HG03103 (cell line): ENCODE measurements around the gene FSHR.

Experiments used
- ATAC-seq: cut with Tn5 transposase; IDR thresholded peaks from one replicate; pipeline ENCODE4 v1.9.1; 2021; ENCODE audit warnings: low read depth; ENCODE audit not compliant: unreplicated experiment

Gene FSHR

DNA sequence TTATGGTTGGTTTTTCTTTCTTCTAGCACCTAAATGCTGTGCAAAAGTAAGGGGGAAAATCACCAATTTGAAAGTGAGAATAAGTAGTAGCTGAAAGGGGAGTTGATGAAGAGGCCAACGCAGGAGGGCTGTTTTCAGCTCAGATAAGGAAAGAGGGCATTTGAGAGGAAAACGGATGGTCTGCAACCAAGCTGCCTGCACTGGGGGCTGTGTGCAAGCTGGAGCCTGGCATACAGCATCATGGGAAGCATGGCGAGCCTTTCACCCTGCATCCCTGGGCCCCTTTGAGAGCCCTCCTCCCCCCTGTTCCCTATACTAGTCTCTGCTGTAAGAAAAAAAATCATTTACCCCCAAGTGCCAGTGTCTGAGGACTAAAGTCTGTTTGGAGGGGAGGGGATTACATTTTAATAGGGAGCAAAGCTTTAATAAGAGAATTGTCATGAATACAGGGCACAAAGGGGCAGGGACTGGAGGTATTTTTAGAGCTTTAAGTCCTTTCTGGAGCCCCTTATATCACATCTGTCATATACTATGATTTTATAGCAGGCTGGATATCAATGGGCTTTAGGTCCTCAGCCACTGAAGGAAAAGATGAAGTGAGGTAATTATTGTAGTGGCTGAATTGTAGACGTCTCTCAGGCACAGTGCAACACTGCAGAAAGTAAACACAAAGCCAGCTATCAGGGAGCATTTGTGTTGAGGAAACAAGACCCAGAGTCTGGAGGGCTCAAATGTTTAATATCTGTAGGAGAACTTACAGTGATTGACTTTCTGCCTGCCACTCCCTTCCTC, 120.7 kb downstream of the FSHR start:
- ATAC-seq = no peak

DNA sequence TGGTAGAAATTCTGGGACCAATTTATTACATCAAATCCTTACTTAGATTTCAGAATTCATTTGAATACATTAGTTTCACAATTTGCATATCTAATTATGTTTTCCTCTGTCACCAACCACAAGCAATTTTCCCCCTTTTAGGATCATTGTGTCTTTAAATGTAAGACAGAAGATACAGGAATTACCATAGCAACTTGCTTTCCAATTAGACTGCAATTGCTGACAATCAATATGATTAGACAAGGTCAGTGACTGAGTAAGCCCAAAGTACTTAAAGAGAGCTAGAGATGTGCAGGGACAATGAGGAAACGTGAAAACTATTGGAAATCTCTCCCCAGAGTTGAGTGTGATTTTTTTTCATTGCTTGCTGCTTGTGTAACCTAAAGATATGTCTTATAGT, 121.4 kb downstream of the FSHR start:
- ATAC-seq = no peak

DNA sequence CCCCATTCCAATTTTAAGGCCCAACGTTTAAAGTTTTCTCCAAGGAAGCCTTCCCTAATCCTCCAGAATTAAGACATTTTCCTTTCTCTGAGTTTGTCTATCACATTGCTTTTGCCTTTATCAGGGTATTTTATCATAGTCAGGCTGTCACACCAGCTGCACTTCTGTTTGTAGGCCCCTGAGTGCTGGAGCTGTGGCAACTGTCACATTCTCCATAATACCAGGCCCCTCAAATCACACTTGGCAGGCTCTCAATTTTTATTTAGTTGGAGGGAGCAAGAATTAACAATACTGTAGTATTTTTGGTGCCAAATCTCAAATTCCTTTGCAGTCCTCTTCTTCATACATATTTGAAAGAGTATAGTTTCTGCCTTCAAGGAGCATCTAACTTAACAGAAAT, 122.2 kb downstream of the FSHR start:
- ATAC-seq = no peak

DNA sequence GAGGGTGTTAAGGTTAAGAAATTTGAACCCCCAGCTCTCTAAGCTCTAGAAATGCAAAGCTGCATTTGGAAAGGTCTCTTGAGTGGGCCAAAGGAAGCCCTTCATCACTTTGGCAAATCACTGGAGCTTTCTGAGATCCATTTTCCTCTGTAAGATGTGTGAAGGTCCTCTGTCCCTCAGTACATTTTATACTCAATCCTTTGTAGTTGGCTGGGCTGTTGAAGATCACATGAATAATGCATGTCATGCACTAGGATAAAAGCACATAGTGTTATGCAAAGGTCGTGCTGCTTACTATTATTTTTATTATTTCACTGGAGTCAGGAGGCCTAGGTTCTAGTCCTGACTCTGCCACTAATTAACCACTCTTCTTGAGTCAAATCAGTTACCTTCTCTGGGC, 124.9 kb downstream of the FSHR start:
- no peak for ATAC-seq

DNA sequence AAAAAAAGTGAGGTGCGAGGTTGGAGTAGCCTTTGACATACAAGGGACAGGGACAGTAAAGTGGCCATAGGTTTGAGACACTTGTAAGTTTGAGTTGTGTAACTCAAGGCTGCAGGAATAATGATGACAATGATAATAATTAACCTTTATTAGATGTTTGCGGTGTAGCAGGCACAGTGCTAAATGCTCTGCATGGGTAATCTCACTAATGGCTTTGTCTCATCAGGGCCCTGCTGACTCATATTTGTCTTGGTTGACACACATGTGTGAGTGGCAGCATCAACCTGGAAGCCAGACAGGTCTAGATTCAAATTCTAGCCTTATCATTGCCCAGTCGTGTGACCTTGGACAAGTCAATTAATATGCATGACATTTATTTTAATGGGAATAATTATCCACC, 126.2 kb downstream of the FSHR start:
- ATAC-seq = peak; percentile 91

DNA sequence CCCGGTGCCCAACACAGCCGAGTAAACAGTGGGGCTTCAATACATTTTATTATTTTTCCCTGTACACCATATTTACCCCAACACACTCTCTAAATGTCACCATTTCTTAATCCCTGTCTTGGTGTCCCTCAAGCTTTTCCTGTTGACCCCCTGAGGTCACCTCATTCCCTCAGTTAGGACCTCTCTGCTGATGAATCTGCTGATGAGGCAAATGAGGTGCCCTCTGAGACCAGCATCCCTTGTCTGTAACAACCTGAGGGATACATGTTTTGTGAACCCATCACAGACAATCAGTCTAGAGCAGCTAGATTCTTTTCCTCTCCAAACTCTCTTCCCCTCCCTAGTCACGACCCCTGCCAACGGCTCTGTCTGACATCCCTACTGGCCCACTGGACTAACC, 127.6 kb downstream of the FSHR start:
- ATAC-seq = no peak

DNA sequence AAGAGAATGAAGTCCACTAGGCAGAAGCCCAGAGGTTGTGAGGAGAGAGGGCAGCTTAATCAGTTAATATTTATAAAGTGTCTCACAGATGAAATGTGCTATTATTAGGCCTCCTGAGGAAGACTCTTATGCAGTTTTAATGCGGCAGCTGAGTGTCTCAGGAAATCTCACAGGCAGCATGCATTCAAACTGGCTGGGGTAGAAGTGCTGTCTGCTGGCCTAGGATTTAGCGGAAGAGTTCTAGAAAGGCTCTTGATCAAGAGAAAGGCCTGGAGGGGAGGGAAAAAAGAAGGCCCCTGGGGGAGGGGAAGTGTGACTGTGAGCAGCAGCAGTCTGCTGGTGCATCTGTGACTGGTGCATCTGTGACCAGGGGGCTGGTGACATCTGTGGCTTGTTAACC, 133.0 kb downstream of the FSHR start:
- ATAC-seq = no peak

DNA sequence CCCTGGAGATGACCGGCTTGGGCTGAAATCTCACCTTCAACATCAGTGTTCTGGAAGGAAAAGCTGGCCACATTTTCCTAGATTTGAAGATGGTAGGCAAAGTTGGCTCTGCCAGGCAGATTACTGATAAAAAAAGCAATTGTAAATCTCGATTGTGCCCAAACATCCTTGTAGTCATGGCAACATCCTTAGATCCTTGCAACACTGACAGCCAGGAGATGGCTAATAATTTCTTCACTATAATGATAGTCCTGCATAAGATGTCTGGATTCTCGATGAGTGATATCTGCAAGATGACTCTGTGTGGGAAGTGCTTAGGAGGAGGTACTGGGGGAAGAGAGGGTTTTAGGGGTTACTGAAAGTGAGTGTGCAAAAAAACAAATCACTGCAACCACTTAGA, 149.1 kb downstream of the FSHR start:
- no peak for ATAC-seq

DNA sequence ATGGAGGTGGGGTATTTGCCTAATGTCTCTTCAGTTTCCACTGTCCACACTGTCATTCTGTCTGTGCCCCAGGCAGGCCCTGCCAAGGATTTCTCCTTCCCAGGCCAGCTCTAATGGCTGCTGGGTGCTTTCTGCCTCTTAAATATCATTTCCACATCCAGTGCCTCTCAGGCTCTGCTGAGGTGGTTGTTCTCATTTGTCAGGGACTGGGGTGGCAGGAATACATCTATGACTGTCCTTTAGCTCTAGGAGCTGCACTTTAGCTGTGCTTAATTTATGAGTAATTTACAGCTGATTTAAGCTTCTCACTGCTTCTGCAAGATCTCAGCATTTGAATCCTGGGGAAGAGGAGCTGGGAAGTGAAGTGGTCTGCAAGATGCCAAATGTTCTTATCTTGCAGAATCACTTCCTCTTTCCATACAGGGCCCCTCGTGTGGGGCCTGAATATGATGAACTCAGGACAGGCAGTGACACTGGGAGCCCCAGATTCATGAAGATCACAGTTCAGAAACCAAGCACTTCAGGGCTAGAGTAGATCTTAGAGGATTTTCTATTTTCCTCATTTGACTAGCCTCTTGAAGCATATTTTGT, 150.2 kb downstream of the FSHR start:
- ATAC-seq = peak; percentile 76

DNA sequence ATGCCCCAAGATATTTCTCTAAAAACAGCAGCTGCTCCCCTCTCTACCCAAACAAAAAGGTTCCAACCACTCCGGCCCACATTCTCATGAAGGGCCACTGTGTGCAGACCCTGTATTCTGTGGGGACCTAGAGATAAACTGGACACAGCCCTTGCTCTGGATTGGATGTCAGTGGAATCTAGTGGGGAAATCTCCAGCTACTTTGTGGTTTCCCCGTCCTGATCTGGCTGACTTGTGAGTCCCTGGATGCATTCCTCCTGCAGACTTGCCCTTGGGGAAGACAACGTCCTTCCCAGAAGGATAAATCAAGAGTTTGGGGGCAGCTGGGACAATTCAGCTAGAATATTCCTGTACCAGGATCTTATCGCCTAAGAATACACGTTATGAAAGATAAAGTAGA, 151.1 kb downstream of the FSHR start:
- no peak for ATAC-seq

DNA sequence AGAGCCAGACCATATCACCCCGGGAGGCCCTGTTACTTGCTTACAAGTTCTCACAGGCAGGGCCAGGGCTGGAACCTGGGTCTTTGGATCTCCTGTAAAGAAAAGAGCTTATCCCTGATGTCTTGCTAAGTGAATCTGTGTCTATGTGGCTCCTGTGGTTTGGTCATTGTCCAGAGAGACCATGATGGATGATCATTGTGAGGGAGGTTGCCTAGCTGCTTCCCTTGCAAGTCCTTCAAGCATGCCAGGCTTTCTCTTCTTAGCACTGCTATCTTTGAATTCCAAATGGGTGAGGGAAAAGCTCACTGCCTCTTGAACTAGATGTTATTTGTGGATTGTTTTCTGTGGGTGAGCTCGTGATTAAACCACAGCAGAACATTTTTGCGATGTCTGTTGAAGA, 151.6 kb downstream of the FSHR start:
- ATAC-seq = no peak

DNA sequence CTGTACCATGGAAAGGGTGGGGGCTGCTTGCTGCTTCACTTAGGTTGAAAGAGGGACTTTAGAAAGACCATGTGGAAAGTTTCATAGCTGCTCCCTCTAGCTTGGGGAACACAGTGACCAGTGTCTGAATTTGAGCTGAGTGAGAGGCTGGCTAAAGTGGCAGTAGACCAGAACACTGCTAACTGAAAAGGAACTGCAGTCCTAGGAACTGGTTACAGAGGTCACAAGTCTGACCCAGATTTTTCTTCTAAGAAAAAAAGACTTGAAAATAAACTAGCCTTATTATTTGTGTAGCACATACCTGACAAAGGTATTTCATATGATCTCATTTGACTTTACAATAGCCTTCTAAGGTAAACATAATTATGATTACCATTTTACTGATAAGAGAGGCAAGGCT, 153.6 kb downstream of the FSHR start:
- no peak for ATAC-seq

DNA sequence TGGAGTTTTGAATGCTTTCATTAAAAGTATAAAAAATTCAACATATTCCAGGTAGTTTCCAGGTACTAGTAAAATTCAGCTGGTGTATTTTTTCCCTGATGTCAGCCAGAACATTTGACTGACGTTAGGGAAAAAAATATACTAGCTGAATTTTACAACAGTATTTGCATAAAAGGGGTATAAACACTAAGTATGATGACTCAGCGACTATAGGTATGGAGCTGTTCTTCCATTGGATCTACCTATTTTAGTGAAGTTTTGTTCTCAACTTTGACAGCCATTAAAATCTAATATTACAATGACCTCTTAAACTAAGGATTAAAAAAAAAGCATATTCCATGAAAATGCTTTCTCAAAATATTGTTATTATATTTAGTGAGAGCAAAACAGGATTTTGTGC, 155.9 kb downstream of the FSHR start:
- ATAC-seq = no peak

DNA sequence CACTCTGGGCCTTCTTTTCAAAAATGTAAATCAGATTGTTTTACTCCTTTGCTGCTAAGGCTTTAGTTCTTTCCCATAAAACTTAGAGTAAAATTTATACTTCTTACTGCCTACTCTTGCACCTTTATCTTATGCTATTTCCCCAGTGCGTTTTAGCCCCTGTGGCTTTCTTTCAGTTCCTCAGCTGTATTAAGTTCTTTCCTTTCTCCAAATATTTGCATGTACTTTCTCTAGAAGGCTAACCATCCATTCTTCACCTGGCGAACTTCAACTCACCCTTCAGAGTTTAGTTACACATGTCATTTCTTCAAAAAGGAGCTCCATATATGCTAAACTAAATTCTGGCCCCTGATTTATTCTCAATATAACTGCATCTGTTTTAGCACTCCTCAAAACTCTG, 160.7 kb downstream of the FSHR start:
- ATAC-seq = peak; percentile 39

DNA sequence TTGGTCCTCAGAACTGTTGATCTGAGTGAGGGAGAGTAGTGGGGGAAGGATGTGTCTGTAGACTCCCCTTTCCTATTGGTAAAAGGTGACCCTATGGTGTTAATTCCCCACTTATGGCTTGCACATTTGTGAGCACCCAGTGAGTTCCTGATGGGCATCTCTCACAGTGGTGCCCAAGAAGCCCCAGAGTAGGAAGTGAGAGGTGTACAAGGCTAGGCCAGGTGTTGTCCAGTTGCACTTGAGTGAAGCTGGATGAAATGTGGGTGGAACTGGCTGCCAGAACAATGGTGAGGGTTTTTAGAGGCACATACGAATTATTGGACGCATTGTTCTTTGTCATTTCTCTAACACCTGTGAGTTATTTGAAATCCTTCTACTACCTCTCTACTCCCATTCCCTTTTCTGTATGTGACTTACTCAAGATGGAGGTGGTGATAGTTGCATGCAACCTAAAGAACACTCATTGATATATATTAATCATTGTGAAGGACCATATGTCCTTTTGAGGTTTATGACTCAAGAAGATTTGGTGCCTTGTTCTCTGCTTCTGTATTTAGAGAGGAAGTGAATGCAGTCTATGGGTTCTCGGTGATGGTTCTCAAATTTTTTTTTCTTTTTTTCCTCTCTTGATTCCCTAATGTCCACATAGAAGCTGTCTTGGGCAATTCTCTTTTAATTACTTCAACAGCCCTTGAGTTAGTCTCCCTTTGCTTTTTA, 162.7 kb downstream of the FSHR start:
- ATAC-seq = peak; percentile 62

DNA sequence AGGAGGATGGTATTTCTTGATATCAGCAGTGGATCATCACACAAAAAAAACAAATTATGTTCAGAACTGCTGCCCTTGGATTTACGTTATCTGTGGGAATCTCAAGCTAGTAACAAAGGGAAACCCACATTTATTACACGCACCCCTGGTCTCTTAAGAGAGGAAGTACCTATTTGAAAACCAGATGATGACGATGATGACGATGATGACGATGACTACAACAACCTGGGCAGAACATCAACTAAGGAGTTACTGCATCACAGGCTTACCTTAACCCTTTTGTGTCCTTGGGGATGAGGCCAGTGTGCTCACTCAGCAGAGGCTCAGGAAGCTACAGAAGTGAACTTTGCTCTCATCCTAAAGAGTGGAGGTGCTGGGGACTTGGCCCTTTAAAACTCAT, 169.4 kb downstream of the FSHR start:
- ATAC-seq = no peak

DNA sequence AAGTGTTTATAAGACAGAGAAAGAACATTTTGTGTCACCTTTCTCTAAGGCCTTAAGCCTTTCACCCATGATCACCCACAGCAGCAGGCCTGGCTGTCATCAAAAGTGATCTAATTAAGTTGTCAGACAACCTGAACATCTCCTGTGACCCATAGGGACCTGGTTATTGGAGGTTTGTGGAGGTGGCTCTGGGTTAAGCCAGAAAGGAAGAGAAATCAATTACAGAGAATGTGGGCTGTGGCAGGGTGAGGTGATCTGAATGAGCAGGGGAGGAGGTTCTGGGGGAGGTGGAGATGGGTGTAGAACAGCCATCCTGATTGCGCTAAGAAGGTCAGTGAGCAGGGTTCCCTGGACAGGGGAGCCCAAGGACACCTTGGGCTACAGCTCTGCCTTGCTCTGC, 170.8 kb downstream of the FSHR start:
- no peak for ATAC-seq

DNA sequence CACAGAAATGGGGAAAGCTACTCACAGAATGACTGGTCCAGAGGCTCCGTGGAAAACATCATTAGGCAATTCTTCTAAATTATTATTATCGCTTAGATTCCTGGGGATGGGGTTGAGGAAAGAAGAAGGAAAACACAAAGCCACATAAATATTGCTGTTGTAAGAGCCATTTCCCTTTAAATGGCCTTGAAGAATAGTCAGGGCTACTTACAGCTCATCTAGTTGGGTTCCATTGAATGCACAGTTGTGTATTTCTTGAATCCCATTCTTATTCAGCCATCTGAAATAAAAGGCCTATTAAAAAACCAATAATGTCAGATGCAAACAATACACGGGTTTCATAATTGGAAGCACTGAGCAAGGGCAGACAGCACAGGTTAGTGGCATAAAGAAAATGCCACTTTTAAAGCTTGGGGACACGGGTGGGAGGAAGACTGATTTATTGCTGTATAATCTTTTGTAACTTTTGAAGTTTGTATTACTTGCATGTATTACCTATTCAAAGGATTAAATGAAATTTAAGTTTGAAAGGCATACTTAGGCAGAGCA, 171.4 kb downstream of the FSHR start:
- no peak for ATAC-seq

DNA sequence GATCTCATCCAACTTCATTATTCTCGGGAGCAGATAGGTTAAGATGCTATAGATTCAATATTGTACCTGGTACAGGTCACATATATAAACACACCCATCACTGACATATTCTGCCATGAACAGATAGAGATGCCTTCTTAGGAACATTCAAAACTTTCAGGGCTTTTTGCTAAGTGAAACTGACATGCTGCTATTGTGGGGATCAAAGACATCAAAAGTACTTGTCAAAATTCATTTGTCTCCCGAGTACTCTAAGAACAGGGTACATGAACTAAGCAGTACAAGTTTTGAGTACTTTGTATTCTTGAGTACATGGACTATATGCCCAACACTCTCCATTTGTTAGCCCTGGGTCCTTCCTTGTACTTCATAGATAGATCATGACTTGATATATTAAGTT, 173.5 kb downstream of the FSHR start:
- no peak for ATAC-seq

DNA sequence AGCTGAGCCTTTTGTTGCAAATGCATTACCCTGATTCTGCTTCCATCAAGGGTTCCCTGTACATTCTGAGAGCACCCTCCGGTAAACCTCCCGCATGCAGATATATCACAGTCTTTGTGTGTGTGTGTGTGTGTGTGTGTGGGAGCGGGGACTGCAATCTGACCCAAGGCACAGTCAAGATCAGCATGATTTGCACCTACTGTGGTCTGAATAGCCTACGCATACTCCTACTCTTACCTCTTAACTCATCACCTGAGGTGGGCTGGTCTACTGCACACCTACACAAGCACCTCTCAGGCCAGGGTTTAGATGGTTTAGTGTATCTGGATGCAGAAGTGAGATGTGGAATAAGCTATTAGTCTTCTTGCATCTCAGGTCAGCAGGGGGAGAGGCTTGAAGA, 174.6 kb downstream of the FSHR start:
- ATAC-seq = no peak

DNA sequence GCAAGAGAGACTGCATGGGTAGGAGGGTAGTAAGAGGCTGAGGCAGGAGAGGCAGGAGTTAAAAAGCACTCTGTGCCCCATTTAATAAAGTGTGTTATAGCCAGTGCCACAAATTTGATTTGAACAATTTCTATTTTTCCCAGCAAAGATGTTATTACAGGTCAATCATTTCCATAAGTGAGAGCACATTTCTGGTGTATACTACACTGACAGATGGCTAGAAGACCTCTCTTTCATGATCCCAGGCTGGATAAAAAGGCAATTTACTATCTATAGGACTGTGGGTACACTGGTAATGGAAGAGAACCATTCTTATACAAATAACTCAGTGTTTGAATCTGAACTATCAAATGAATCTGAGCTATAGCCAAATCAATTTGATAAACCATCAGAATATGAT, 176.2 kb downstream of the FSHR start:
- no peak for ATAC-seq

DNA sequence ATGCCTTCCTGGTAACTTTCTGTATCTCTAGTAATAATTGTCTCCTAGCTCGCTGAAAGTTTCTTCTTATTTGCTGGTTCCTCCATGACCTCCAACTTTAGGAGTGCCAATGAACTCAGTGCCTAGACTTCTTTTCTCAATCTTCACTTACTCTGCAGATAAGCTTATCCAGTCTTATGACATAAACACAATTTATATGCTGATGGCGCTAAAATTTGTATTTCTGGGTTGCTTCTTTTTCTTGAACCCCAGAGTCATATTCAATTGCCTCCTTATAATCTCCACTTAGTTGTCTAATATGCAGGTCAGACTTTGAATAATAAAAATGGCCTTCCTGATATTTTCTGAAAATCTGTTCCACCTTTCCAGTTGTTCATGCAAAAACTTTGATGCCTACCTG, 182.5 kb downstream of the FSHR start:
- ATAC-seq = no peak
